HepG2 (cell line): Measurements from ENCODE around the gene NXT1. TPM values are rescaled to one million over a fixed set of nuclear protein-coding genes. Genes with fewer than 3 reads are reported as not detected.

Experiments used
- ADNP ChIP-seq: sonication (generic); formaldehyde crosslinking; IDR thresholded peaks from 2 replicates; pipeline ENCODE4 v1.4.0; 2020; ENCODE audit warnings: missing genetic modification reagents
- DNMT3B ChIP-seq: conservative IDR thresholded peaks from 2 replicates; pipeline ENCODE4 v1.6.1; 2016; ENCODE audit warnings: missing biosample characterization, control low read depth
- DRAP1 ChIP-seq: IDR thresholded peaks from 2 replicates; pipeline ENCODE4 v1.6.1; 2016; ENCODE audit warnings: missing genetic modification reagents, missing compliant biosample characterization
- DZIP1 ChIP-seq: sonication (generic); formaldehyde crosslinking; IDR thresholded peaks from 2 replicates; pipeline ENCODE4 v1.5.0; 2020; ENCODE audit warnings: mild to moderate bottlenecking, missing genetic modification reagents
- FOXA1 ChIP-seq, 2 experiments: fragments of 450-650 bp in 1 of 2; sonication (generic) in 1 of 2; formaldehyde crosslinking in 1 of 2; IDR thresholded peaks; 2 replicates each; pipeline versions ENCODE4 v1.4.0 to v1.6.1; 2016 to 2020; ENCODE audit warnings: missing genetic modification reagents in 1 of 2
- GRHL1 ChIP-seq: sonication (generic); formaldehyde crosslinking; conservative IDR thresholded peaks from 2 replicates; pipeline ENCODE4 v1.8.0; 2022; ENCODE audit warnings: missing genetic modification reagents
- GZF1 ChIP-seq: sonication (generic); formaldehyde crosslinking; IDR thresholded peaks from 2 replicates; pipeline ENCODE4 v1.5.1; 2020; ENCODE audit warnings: mild to moderate bottlenecking, missing genetic modification reagents
- HBP1 ChIP-seq: IDR thresholded peaks from 2 replicates; pipeline ENCODE4 v1.6.1; 2016; ENCODE audit warnings: low read depth, control low read depth
- HNF1B ChIP-seq: sonication (generic); formaldehyde crosslinking; IDR thresholded peaks from 2 replicates; pipeline ENCODE4 v1.5.1; 2020; ENCODE audit warnings: mild to moderate bottlenecking, moderate library complexity, missing genetic modification reagents
- HNRNPL ChIP-seq: fragments of 200-400 bp; formaldehyde crosslinking; IDR thresholded peaks from 2 replicates; pipeline ENCODE4 v1.6.1; 2017; ENCODE audit warnings: mild to moderate bottlenecking, low read depth, low read length
- MXI1 ChIP-seq: IDR thresholded peaks from 3 replicates; pipeline ENCODE4 v1.6.1; 2012; ENCODE audit warnings: low read depth, low read length, inconsistent platforms, borderline replicate concordance
- PHF21A ChIP-seq: sonication (generic); formaldehyde crosslinking; IDR thresholded peaks from 2 replicates; pipeline ENCODE4 v1.5.0; 2020; ENCODE audit warnings: mild to moderate bottlenecking, missing genetic modification reagents
- POLR2G ChIP-seq: fragments of 200-400 bp; formaldehyde crosslinking; IDR thresholded peaks from 2 replicates; pipeline ENCODE4 v1.6.1; 2018; ENCODE audit warnings: mild to moderate bottlenecking, low read depth, low read length, moderate library complexity
- RXRB ChIP-seq: IDR thresholded peaks from 2 replicates; pipeline ENCODE4 v1.6.1; 2016; ENCODE audit warnings: borderline replicate concordance, missing genetic modification reagents, missing compliant biosample characterization
- UBTF ChIP-seq: sonication (generic); formaldehyde crosslinking; IDR thresholded peaks from 2 replicates; pipeline ENCODE4 v1.4.0; 2020; ENCODE audit warnings: mild to moderate bottlenecking, missing genetic modification reagents
- ZNF382 ChIP-seq: sonication (generic); formaldehyde crosslinking; IDR thresholded peaks from 2 replicates; pipeline ENCODE4 v1.5.0; 2020; ENCODE audit warnings: missing genetic modification reagents, mild to moderate bottlenecking, borderline replicate concordance
- ZNF570 ChIP-seq: sonication (generic); formaldehyde crosslinking; IDR thresholded peaks from 2 replicates; pipeline ENCODE4 v1.4.0; 2020; ENCODE audit warnings: mild to moderate bottlenecking, missing genetic modification reagents, borderline replicate concordance
- ZNF678 ChIP-seq: sonication (generic); formaldehyde crosslinking; IDR thresholded peaks from 2 replicates; pipeline ENCODE4 v1.4.0; 2020; ENCODE audit warnings: mild to moderate bottlenecking, missing genetic modification reagents
- ZNF7 ChIP-seq: IDR thresholded peaks from 2 replicates; pipeline ENCODE4 v1.6.1; 2016; ENCODE audit warnings: missing biosample characterization, missing genetic modification reagents
- polyA plus RNA-seq, 8 experiments: library from polyadenylated mRNA; depleted of rRNA in 3 of 8; stranded (reverse) in 7 of 8; unstranded in 1 of 8; fragments of >200 nt; fragmentation: Illumina TruSeq in 4 of 8; extraction: Trizol in 4 of 8; gene quantifications; 2 replicates each; pipeline versions ENCODE4 v1.2.1 to v1.2.3, GENCODE V29; 2011 to 2016; ENCODE audit warnings: low read depth in 4 of 8, missing spikeins in 1 of 8, mixed read lengths in 1 of 8; ENCODE audit not compliant: insufficient read depth in 1 of 8
- total RNA-seq, 5 experiments: library from RNA; depleted of rRNA; stranded (reverse); fragments of >200 nt; fragmentation: Illumina TruSeq; extraction: Trizol; gene quantifications; 2 replicates each; pipeline ENCODE4 v1.2.3, GENCODE V29; 2016; ENCODE audit warnings: low read depth in 1 of 5

NXT1 gene
- total and polyA plus RNA-seq, 2 of the 13 experiments (the other 11 are each of a cell fraction or from before 2014, with no cell fraction given), result 35.6 to 65.9 TPM

GRCh38 chr20:23358923-23359593 lies 8.5 kb downstream of the NXT1 start (continued):
- TF ChIP-seq HNF1B (CRISPR knock-in tag) (peak; percentile 61; the same call in 1 of the 2 replicates), ADNP (CRISPR knock-in tag) (no peak), DNMT3B (no peak), GZF1 (no peak), ZNF382 (CRISPR knock-in tag) (no peak), FOXA1 (IDR thresholded peaks at IDR 0.05) (no peak), FOXA1 (CRISPR knock-in tag; IDR thresholded peaks at IDR 0.05) (peak; percentile 81), MXI1 (peak; percentile 89; the same call in 1 of the 3 replicates), PHF21A (peak; percentile 45), ZNF7 (no peak), HNRNPL (no peak), RXRB (peak; percentile 16; the same call in 1 of the 2 replicates), GRHL1 (CRISPR knock-in tag) (no peak), UBTF (CRISPR knock-in tag) (0 out of 2 replicates have a peak, but pooled peaks have one; percentile 33), DZIP1 (CRISPR knock-in tag) (no peak), ZNF678 (CRISPR knock-in tag) (no peak), HBP1 (CRISPR knock-in tag) (no peak), ZNF570 (CRISPR knock-in tag) (no peak), POLR2G (0 out of 2 replicates have a peak, but pooled peaks have one; percentile 47), DRAP1 (peak; percentile 65)
